Suprapubic skin (tissue), 4 donors: Measurements from ENCODE around the gene CACNA1D.

ENCODE experiments used
- POLR2A ChIP-seq, 2 donors: fragments of 450-650 bp; IDR thresholded peaks; one replicate each; pipeline ENCODE4 v1.6.1; 2017; ENCODE audit warnings: antibody characterized with exemption in 2 of 2, mild to moderate bottlenecking in 2 of 2, moderate library complexity in 2 of 2
- POLR2AphosphoS5 ChIP-seq, 3 donors: sonication (generic); formaldehyde crosslinking; IDR thresholded peaks; one replicate each; pipeline ENCODE4 v1.6.1; 2017; ENCODE audit warnings: antibody characterized with exemption in 3 of 3
- TF ChIP-seq, protein P1 (sequence below), 2 donors: fragments of 200-600 bp in 1 of 2; fragments of 450-650 bp in 1 of 2; sonication (generic) in 1 of 2; IDR thresholded peaks; one replicate each; pipeline ENCODE4 v1.5.1; 2016 to 2019; ENCODE audit warnings: antibody characterized with exemption in 2 of 2, mild to moderate bottlenecking in 1 of 2, moderate library complexity in 1 of 2

DNA sequence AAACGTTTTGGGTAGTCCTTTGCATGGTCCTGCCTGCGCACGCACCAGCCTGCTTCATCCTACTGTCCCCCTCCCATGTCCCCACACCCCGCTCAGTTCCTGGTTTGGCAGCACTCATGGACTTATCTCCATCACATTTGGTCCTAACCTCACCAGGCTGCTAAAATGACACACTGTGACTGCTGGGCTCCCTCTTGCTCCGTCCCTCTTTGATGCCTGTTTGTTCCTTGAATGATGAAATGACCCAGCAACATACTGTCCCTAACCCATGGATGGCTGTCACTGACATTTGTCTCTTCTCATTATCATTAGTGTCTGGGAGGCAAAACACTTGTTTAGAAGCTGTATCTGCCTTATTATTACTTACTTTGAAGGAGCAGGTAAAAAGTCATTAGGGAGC lies 271.3 kb downstream of the CACNA1D start:
- TF ChIP-seq, protein P1, sequence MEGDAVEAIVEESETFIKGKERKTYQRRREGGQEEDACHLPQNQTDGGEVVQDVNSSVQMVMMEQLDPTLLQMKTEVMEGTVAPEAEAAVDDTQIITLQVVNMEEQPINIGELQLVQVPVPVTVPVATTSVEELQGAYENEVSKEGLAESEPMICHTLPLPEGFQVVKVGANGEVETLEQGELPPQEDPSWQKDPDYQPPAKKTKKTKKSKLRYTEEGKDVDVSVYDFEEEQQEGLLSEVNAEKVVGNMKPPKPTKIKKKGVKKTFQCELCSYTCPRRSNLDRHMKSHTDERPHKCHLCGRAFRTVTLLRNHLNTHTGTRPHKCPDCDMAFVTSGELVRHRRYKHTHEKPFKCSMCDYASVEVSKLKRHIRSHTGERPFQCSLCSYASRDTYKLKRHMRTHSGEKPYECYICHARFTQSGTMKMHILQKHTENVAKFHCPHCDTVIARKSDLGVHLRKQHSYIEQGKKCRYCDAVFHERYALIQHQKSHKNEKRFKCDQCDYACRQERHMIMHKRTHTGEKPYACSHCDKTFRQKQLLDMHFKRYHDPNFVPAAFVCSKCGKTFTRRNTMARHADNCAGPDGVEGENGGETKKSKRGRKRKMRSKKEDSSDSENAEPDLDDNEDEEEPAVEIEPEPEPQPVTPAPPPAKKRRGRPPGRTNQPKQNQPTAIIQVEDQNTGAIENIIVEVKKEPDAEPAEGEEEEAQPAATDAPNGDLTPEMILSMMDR (IDR thresholded peaks at IDR 0.05): no peak
- no peak for TF ChIP-seq POLR2AphosphoS5 (IDR thresholded peaks at IDR 0.05)
- TF ChIP-seq POLR2A (IDR thresholded peaks at IDR 0.05): no peak
